Stimulated activated CD4-positive, alpha-beta T cell treated with anti-CD3 and anti-CD28 coated beads, Interleukin-12 subunit alpha, Interleukin-12 subunit beta, amount 100 ng/mL, for 4 hours (primary cell): Measurements from ENCODE around the gene NDUFAB1.
"Not testable (repeated sequence)": the region's sequence is repeated elsewhere in the genome, so short reads cannot be mapped to it uniquely, and the experiment has no call there.

Experiments used
- DNase-seq: peaks from one replicate; pipeline ENCODE4 v3.0.0-alpha.2; 2020

Gene NDUFAB1

GRCh38 chr16:23583271-23583670 is 12.8 kb downstream of the NDUFAB1 start:
- DNase-seq: not testable (repeated sequence)

- no peak for DNase-seq
Measured at GRCh38 chr16:23581764-23582163, 14.4 kb downstream of the NDUFAB1 start.

GRCh38 chr16:23580391-23580790 is 15.7 kb downstream of the NDUFAB1 start:
- no peak for DNase-seq

DNA sequence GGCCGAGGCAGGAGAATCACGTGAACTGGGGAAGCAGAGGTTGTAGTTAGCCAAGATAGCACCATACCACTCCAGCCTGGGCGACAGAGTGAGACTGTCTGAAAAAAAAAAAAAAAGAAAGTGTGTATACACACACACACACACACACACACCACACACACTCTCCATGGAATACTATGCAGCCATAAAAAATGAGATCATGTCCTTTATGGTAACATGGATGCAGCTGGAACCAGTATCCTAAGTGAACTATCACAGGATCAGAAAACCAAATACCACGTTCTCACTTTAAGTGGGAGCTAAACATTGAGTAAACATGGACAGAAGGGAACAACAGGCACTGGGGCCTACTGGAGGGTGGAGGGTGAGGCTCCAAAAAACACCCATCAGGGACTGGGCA is 16.7 kb downstream of the NDUFAB1 start:
- DNase-seq: no peak

GRCh38 chr16:23578101-23578830 is 17.9 kb downstream of the NDUFAB1 start:
- no peak for DNase-seq

- DNase-seq: no peak
Measured at GRCh38 chr16:23577493-23577892, 18.6 kb downstream of the NDUFAB1 start.

DNA sequence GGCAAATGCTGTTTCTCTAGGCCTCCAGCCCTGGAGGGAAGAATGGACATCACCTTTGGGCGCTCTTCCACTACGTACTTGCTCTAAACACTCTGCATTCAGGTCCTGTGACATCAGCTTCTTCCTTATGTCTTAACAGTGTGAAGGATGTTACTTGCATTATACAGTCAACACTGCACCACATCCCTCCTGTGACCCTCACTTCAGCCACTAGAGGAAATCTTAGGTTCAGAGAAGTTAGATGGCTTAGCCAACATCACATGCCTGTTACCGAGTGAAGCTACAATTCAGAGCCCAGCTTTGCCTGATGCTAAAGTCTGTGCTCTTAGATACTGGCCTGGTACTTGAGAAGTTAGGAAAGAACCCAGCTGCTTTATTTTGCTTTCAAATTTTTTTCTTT is 20.3 kb downstream of the NDUFAB1 start:
- DNase-seq: no peak

GRCh38 chr16:23573817-23574216 is 22.3 kb downstream of the NDUFAB1 start:
- no peak for DNase-seq

GRCh38 chr16:23572394-23572793 is 23.7 kb downstream of the NDUFAB1 start:
- DNase-seq: no peak

DNA sequence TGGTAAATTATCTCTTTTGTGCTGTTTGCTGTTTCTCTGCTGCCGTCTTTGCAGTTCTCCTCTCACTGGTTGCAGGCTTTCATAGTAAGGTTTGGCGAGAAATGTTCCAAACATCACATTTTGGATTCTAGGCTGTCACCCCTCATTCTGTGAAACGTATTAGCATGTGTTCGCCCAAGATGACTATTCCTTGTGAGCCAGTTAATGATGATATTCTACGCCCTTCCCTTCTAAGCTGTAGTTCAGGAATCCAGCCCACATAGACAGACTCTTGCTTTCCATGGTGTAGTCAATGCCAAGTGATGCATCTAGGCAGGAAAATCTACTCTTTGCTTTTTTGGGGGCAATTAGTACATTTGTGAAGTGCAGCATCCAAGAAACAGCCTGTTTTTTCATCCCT is 24.2 kb downstream of the NDUFAB1 start:
- no peak for DNase-seq

GRCh38 chr16:23570992-23571632 is 25.0 kb downstream of the NDUFAB1 start:
- DNase-seq: no peak

DNA sequence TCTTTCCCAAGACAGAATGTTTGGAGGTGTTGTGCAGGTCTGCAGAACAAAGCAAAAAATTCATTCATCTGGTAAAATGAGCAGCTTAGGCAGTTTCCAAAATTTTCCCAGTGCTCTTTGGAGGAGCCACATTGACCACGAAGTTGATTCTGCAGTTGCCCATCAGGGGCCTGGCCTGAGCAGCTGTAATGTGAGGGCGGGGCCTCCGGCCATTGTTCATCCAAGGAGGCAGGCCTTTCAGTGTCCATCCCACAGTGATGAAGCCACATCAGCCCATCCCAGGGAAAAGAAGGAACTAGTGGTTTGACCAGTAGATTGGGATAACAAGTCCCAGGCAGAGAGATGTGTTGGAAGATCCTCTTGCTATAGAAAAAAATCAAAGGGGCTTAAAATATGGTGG is 28.5 kb downstream of the NDUFAB1 start:
- no peak for DNase-seq

DNA sequence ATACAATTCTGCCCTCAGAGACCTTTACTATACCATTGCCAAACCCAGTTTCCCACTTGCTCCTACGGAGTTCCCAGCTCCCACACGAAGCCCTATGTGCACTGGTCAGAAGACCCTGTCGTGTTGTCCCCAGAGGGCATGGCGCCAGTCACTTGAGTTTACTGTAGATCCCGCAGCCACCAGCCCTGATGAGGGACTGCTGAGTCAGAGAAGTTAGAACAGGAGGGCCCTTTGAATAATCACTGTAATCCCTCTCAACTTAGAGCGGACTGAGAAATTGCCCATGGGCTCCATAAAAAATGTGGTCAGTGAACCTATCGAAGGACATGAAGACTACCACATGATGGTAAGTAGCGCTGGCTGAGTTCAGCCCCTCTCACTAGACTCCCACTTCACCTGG is 29.4 kb downstream of the NDUFAB1 start:
- no peak for DNase-seq

DNA sequence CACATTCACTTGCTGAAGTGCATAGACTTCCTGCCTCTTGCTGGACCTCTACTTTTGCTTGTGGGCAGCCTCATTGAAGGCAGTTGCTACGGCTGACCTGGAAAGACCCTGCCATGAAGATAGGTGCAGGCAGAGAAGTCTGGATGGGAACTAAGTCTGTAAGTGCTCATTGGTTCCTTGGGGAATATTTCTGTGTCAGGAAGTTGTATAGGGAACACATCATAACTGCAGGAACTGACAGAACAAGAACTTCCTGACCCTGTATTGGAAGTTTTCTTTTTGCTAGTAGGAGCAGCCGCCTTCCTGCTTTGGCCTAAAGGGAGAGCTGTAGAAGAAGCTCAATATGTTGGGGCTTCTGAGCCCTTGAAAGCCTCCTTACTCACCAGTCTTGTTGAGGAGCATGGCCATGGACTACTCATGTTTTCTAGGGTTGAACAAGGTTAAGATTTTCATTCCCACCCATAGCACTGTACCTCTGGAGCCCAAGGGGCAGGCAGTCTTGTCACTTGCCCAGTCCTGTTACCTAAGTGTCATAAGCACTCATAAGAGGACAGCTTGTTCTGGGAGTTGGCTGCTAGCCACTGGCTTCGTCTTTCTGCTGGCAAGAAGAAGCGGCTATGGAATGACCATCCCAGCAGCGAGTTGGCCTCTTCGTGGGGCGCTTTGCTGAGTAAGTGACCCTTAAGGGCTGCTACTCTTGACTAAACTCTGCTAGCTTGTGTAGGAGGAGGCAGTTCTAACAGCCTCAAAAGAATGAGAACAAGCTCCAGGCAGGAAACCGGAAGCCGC is 31.3 kb downstream of the NDUFAB1 start:
- DNase-seq: no peak

- no peak for DNase-seq
Measured at GRCh38 chr16:23563186-23563585, 32.9 kb downstream of the NDUFAB1 start.

DNA sequence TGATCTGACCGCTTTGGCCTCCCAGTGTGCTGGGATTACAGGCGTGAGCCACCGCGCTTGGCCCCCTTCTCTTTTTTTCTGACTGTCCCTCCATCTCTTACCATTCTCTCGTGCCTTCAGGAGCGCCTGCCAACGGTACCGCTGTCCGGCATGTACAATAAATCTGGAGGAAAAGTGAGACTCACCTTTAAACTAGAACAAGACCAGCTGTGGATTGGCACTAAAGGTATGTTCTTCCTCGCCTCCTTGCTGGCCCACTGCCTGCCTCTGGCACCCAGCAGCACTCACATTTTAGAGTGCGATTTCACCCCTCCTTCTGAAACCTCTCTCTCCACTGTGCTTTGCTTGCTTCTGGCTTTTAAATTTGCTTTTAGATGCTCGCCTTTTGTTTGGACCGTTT is 33.6 kb downstream of the NDUFAB1 start:
- no peak for DNase-seq

- DNase-seq: no peak
Measured at GRCh38 chr16:23561586-23561985, 34.5 kb downstream of the NDUFAB1 start.

- DNase-seq: no peak
Measured at GRCh38 chr16:23557779-23558702, 38.1 kb downstream of the NDUFAB1 start.

DNA sequence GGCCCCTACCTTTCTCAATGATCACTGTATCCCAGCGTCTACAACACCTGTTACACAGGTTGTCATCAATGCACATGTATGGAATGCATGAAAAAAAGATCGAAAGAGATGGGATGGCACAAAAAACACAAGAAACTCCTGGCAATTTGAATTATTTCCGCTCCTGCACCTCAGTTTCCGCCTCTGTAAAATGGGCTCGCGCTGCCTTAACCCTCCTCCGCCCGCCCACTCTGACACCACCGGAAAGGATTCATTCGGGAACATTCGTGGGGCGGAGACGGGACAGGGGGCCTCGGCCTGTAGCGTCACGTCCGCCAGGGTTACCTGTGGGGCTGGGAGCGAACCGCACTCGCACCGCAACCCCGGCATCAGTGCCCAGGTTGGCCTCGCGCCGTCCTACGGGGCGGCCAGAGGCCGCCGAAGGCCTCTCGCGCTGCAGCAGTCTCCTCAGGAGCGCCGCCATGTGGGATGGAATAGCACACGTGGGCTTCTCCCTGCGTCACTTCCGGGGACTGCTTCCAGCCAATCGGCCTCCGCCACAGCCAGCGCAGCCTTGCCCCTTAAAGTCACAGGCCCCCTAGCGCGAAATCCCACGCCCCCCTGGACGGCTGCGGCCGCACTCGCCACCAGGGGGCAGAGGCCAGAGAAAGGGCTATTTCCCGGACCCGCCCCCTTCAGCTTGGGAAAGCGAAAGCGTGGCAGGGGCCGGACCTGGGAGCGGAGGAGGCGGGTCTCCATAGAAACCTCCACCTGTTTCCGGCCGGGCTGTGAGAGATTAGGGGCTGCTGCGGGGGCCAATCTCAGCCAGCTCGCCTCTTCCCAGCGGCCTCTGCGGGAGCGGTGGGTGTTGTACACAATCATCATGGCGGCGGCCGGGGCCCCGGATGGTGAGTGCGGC is 39.0 kb downstream of the NDUFAB1 start, which contains the start of the genes EARS2 and UBFD1:
Gene EARS2, minus strand, starts transcription at position 470 of the 898 bp plus-strand sequence. Its CDS starts 7 bp downstream, at position 463.
Gene UBFD1, plus strand, starts transcription at position 847 of the 898 bp plus-strand sequence. Its CDS starts 16 bp downstream, at position 863.
- peak; percentile 97 for DNase-seq

DNA sequence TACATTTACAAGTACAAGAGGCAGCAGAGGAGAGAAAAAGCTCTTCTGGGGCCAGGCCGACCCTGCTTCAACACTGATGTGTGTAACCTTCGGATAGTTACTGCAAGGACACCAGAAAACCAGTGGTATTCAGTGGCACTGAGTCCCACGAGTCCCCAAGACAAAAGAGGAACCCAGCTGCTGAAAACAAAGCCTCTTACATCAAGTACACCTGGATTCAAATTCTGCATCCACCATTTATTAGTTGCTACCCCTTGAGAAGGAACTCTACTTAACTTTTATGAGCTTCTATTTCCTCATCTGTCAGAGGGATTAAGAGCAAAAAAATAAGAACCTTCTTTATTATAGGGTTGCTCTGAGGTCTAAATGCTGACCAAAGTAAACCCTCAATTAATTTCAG is 41.6 kb downstream of the NDUFAB1 start:
- DNase-seq: no peak

DNA sequence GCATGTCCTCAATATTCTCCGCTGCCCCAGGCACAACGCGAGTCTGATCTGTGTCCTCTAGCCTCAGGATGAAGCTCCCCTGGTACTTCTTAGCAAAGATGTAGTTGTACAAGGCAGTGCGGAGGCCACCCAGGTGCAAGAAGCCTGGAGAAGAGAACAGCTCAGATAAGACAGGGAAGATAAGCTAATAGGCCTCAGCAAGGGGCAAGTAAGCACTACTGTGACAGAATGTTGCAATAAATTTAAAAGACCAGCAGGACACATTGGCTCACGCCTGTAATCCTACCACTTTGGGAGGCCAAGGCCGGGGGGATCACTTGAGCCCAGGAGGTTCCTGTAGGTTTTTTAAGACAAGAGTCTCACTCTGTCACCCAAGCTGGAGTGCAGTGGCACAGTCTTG is 44.0 kb downstream of the NDUFAB1 start:
- DNase-seq: no peak
